ENCODE results near the gene DRC7. TPM values are rescaled to one million over a fixed set of nuclear protein-coding genes. Genes with fewer than 3 reads are reported as not detected.

The DRC7 gene
- total and polyA plus RNA-seq, 10 of the 15 experiments (the other 5 are each of a cell fraction or from before 2014, with no cell fraction given) = 0.06 to 0.49 (median 0.14) TPM; not detected in 4

- TF ChIP-seq CEBPB (IDR thresholded peaks at IDR 0.05; ENCODE audit: borderline replicate concordance in 1 of 2, low read depth in 2 of 2, low read length in 2 of 2) = no peak
- TF ChIP-seq MTA3 (IDR thresholded peaks at IDR 0.05; ENCODE audit: borderline replicate concordance, low read length) = no peak
- no peak for TF ChIP-seq ELK1 (IDR thresholded peaks at IDR 0.05; ENCODE audit: low read depth, low read length)
- TF ChIP-seq ETV6 (conservative IDR thresholded peaks at IDR 0.05 in 1 of 2, IDR thresholded peaks at IDR 0.05 in 1 of 2; ENCODE audit: borderline replicate concordance in 1 of 2, low read depth in 1 of 2) = no peak
Measured at GRCh38 chr16:57759541-57760356, 65.1 kb downstream of the DRC7 start (continued).

GRCh38 chr16:57760357-57761160 lies 66.0 kb downstream of the DRC7 start:
- Histone ChIP-seq H3K9me3 (replicated peaks; ENCODE audit: control insufficient read depth, insufficient read depth, low read length) (no peaks in the 10 kb centered on the region), H3K27ac (ENCODE audit: control insufficient read depth, insufficient read depth) (no peak overlapping the region), H3K36me3 (ENCODE audit: control insufficient read depth in 2 of 2, insufficient read depth in 2 of 2, low read length in 1 of 2) (no peaks in the 10 kb centered on the region; a peak in 1 of 4 replicates), H2AFZ (ENCODE audit: control insufficient read depth, low read depth, low read length) (no peak overlapping the region), H3K79me2 (ENCODE audit: control insufficient read depth, insufficient read depth, low read length) (no peaks in the 10 kb centered on the region), H4K20me1 (ENCODE audit: control insufficient read depth, insufficient read depth) (no peaks in the 10 kb centered on the region), H3K4me1 (ENCODE audit: control insufficient read depth, insufficient read depth, low read length) (no peaks in the 10 kb centered on the region), H3K4me2 (ENCODE audit: control insufficient read depth, insufficient read depth) (no peak overlapping the region), H3K4me3 (no peak overlapping the region), H3K9ac (ENCODE audit: control insufficient read depth, insufficient read depth, low read length) (no peak overlapping the region), H3K27me3 (replicated peaks in 1 of 2; ENCODE audit: control insufficient read depth in 2 of 2, insufficient read depth in 2 of 2, low read length in 1 of 2) (no peaks in the 10 kb centered on the region)
- TF ChIP-seq MXI1 (IDR thresholded peaks at IDR 0.05; ENCODE audit: low read depth, low read length) = no peak
- no peak for TF ChIP-seq TCF12 (IDR thresholded peaks at IDR 0.05; ENCODE audit: low read depth, low read length)
- TF ChIP-seq ZBED1 (IDR thresholded peaks at IDR 0.05; ENCODE audit: borderline replicate concordance) = no peak
- TF ChIP-seq TCF7 (IDR thresholded peaks at IDR 0.05; ENCODE audit: borderline replicate concordance) = no peak
- no peak for TF ChIP-seq CHD1 (IDR thresholded peaks at IDR 0.05; ENCODE audit: low read depth, low read length)
- no peak for TF ChIP-seq EGR1 (IDR thresholded peaks at IDR 0.05; ENCODE audit: borderline replicate concordance in 1 of 2, low read depth in 2 of 2, low read length in 2 of 2)
- TF ChIP-seq ESRRA (IDR thresholded peaks at IDR 0.05; ENCODE audit: low read length) = no peak
- TF ChIP-seq SIX5 (IDR thresholded peaks at IDR 0.05; ENCODE audit: low read depth, low read length, severe bottlenecking) = no peak
- TF ChIP-seq SMAD5 (IDR thresholded peaks at IDR 0.05; ENCODE audit: low read depth) = no peak
- TF ChIP-seq BACH1 (IDR thresholded peaks at IDR 0.05; ENCODE audit: borderline replicate concordance) = no peak
- no peak for TF ChIP-seq NR2F1 (conservative IDR thresholded peaks at IDR 0.05)
- no peak for TF ChIP-seq NFYA (IDR thresholded peaks at IDR 0.05; ENCODE audit: borderline replicate concordance, low read depth, low read length)
- no peak for TF ChIP-seq NFYB (IDR thresholded peaks at IDR 0.05; ENCODE audit: insufficient read depth, low read depth, low read length)
- CTCF ChIA-PET = interaction anchor here (0.8 kb wide), 1 partner anchor 161 kb away, joined by 3 read pairs; no protein-coding TSS in a partner anchor
- in situ Hi-C loops (cut with MboI) (no loop called here), intact Hi-C loops (cut with micrococcal nuclease; ENCODE audit: unreplicated experiment) (no loop called here)
- WGBS (ENCODE audit: insufficient coverage, insufficient replicate concordance, low lambda C conversion rate, missing lambda C conversion rate) = 76% methylated on average over 40 of the region's 40 CpGs
- RAD21 ChIA-PET (ENCODE audit: unreplicated experiment) = no interaction called here
- no TSS peak for BruUV-seq (replicated peaks)
- SMC1A ChIA-PET (ENCODE audit: uncharacterized antibody, unreplicated experiment) = no interaction called here
- FAIRE-seq (no peak), ATAC-seq (no peak), DNase-seq (ENCODE audit: low read depth, low spot score) (no peak)
- POLR2A ChIA-PET = interaction anchor here (0.8 kb wide), 1 partner anchor 733 kb away, joined by 3 read pairs; no protein-coding TSS in a partner anchor
